Measurements from ENCODE around the gene NPIPA8. TPM values are rescaled to one million over a fixed set of nuclear protein-coding genes. Genes with fewer than 3 reads are reported as not detected.
"Not testable (repeated sequence)": the region's sequence is repeated elsewhere in the genome, so short reads cannot be mapped to it uniquely, and the experiment has no call there.

The NPIPA8 gene
- total RNA-seq, 2 experiments from 2014 or later = 0.23 to 0.58 TPM

DNA sequence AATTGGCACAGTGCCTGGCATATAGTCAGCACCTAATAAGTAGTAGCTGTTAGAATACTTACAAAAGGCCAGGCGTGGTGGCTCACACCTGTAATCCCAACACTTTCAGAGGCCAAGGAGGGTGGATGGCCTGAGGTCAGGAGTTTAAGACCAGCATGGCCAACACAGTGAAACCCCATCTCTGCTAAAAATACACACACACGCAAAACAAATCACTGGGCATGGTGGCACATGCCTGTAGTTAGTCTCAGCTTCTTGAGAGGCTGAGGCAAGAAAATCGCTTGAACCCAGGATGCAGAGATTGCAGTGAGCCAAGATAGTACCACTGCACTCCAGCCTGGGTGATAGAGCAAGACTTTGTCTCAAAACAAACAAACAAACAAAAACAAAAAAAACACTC, 29.3 kb downstream of the NPIPA8 start:
- H3K27ac Mint-ChIP-seq; H3K4me1 Mint-ChIP-seq (ENCODE audit: low read depth); H3K27me3 Mint-ChIP-seq (ENCODE audit: low read depth); DNase-seq; CTCF ChIA-PET; ATAC-seq; H3K4me3 Mint-ChIP-seq; H3K9me3 Mint-ChIP-seq (ENCODE audit: insufficient read depth); H3K36me3 Mint-ChIP-seq (ENCODE audit: low read depth); POLR2A ChIA-PET: not testable (repeated sequence)

DNA sequence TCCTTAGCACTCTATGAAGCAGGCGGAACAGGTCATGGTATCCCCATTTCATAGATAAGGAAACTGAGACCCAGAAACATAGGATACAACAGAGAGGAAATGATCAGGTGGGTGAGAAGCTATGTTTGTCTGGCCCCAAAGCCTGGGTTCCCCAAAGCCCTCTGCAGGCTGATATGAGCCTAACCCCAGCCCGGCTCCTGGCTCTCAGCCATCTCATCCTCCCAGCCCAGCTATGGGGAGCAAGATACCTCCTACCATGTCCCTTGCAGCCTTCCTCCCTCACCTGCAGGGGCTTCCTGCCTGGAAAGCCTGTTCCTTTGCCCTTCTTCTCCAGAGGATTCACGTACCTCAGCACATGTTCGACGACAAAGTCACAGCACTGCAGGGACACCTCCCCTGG, 30.5 kb downstream of the NPIPA8 start:
- H3K9me3 Mint-ChIP-seq (ENCODE audit: insufficient read depth); H3K36me3 Mint-ChIP-seq (ENCODE audit: low read depth); H3K27ac Mint-ChIP-seq; POLR2A ChIA-PET; DNase-seq; H3K4me1 Mint-ChIP-seq (ENCODE audit: low read depth); H3K4me3 Mint-ChIP-seq; H3K27me3 Mint-ChIP-seq (ENCODE audit: low read depth); CTCF ChIA-PET; ATAC-seq: not testable (repeated sequence)

DNA sequence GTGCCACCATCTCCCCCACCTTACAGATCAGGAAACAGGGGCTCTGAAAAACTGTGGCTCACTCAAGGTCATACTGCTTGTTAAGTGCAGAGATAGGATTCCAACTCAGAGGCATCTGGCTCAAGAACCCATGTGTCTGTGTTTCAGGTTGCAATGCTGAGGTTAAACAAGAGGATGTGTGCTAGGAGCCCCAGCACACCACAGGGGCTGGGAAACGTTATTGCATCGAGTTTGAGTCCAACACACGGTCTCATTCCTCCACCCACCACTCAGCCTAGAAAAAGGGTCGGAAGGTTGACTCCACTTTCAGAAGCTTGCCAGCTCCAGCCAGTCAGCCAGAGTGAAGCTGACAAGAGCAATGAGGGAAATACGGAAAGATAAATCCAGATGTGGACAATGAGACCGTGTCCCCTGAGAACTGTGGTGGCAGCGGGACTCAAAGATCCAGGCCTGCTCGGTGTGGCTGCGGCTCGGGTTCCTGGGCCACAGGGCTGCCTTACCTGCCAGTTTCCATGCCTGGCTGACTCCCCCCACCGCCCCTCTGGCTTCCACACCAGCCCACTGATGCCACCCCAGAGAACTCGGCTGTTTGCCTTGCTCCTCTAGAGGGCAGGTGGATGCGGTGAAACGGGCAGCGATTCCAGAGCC, 33.4 kb downstream of the NPIPA8 start:
- H3K27ac Mint-ChIP-seq; DNase-seq; H3K27me3 Mint-ChIP-seq (ENCODE audit: low read depth); H3K36me3 Mint-ChIP-seq (ENCODE audit: low read depth); ATAC-seq; CTCF ChIA-PET; H3K4me1 Mint-ChIP-seq (ENCODE audit: low read depth); H3K9me3 Mint-ChIP-seq (ENCODE audit: insufficient read depth); H3K4me3 Mint-ChIP-seq; POLR2A ChIA-PET: not testable (repeated sequence)

DNA sequence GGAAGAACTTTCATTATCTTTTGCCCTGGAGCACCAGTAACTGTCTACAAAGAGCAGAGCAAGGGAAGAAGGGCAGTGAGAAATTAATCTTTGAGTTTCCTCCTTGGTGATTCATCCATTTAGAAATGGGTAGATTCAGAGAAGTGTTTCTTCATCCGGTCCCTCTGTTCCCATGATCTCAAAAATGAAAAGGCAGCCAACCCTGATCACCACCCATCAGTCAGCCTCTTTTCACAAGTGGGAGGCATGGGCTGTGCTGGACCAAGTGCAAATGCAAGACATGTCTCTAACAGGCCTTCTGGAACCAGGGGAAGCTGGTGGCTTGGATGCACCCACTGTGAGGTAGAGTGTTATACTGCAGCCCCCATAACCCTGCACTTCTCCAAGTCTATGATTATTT, 38.8 kb downstream of the NPIPA8 start:
- ATAC-seq; CTCF ChIA-PET; H3K9me3 Mint-ChIP-seq (ENCODE audit: insufficient read depth); H3K36me3 Mint-ChIP-seq (ENCODE audit: low read depth); H3K4me3 Mint-ChIP-seq; H3K27ac Mint-ChIP-seq; H3K4me1 Mint-ChIP-seq (ENCODE audit: low read depth); DNase-seq; H3K27me3 Mint-ChIP-seq (ENCODE audit: low read depth); POLR2A ChIA-PET: not testable (repeated sequence)

DNA sequence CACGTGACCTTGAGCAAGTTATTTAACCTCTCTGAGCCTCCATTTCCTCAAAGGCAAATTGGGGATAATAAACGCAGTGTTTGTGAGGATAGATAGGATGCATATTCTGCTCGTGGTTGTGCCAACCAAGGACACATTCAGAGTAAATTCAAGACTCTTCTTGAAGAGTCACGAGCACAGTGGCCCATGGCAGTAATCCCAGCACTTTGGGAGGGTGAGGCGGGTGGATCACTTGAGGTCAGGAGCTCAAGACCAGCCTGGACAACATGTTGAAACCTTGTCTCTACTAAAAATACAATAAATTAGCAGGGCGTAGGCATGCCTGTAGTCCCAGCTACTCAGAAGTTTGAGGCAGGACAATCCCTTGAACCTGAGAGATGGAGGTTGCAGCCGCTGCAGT, 39.6 kb downstream of the NPIPA8 start:
- CTCF ChIA-PET; ATAC-seq; H3K4me1 Mint-ChIP-seq (ENCODE audit: low read depth): not testable (repeated sequence)

DNA sequence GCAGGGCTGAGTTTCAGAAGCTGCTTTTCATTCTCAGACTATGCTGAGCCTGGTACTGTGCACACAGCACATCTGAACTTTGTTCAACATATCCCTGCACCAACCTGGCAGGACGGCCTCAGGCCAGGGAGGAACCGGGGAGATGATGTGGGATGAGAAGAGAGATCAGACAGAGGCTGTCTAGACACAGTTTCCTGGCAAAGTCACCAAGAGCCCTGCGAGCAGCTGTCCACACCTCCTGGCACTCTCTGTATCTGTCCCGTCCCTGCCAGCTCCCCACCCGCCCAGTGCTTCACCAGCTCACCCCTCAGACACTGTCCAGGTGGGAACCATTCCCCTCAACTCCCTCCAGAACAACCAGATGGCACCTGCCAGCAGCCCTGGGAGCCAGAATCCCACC, 42.2 kb downstream of the NPIPA8 start:
- H3K36me3 Mint-ChIP-seq (ENCODE audit: low read depth); DNase-seq; H3K4me3 Mint-ChIP-seq; H3K4me1 Mint-ChIP-seq (ENCODE audit: low read depth); CTCF ChIA-PET; ATAC-seq; H3K27ac Mint-ChIP-seq; H3K27me3 Mint-ChIP-seq (ENCODE audit: low read depth); H3K9me3 Mint-ChIP-seq (ENCODE audit: insufficient read depth); POLR2A ChIA-PET: not testable (repeated sequence)

More for the DNA sequence above, 39.6 kb downstream of the NPIPA8 start:
- H3K4me3 Mint-ChIP-seq; H3K9me3 Mint-ChIP-seq (ENCODE audit: insufficient read depth); H3K36me3 Mint-ChIP-seq (ENCODE audit: low read depth); H3K27me3 Mint-ChIP-seq (ENCODE audit: low read depth); POLR2A ChIA-PET; DNase-seq; H3K27ac Mint-ChIP-seq: not testable (repeated sequence)

DNA sequence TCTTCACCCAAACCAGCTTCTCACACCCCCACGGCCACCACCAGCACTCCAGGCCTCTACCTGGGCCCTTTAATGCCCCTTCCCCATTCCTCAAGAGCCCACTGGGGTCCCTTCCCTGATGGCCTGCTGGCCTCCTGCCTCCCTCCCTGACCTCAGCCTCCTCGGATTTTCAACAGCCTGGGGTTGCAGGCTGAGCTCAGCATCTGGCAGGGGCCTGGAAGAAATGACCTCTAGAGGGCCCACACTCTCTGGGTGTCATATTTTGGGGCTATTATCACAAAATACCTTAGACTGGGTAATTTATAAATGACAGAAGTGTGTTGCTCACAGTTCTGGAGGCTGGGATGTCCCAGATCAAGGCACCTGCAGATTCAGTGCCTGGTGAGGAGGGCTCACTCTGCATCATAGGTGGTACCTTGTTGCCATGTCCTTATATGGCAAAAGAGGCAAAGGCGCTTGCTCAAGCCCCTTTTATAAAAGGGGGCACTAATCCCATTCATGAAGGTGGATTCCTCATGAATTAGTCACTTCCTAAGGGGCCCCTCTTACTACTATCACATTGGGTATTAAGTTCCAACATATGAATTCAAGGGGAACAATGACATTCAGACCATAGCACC, 43.1 kb downstream of the NPIPA8 start:
- not testable (repeated sequence) for H3K9me3 Mint-ChIP-seq (ENCODE audit: insufficient read depth); ATAC-seq; H3K36me3 Mint-ChIP-seq (ENCODE audit: low read depth)

DNA sequence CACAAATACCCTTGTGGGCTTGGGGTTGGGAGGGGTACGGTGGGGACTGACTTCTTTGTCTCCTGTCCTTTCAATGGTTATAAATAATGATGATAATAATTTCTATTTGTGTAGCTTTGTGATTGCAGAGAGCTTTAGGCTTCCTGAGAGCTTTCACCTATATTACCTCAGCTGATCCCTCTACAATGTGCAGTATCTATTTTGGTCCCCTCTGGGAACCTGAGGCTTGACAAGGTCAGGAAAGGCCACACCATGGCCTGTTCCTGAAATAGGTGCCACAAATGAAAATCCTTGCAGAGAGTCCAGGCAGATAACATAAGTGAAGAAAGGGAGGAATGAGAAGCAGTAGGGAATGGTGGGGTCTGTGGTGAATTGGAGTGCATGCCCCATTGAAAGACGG, 45.6 kb downstream of the NPIPA8 start:
- H3K4me1 Mint-ChIP-seq (ENCODE audit: low read depth); H3K27me3 Mint-ChIP-seq (ENCODE audit: low read depth); H3K9me3 Mint-ChIP-seq (ENCODE audit: insufficient read depth); H3K36me3 Mint-ChIP-seq (ENCODE audit: low read depth); POLR2A ChIA-PET; DNase-seq; ATAC-seq; H3K4me3 Mint-ChIP-seq; CTCF ChIA-PET; H3K27ac Mint-ChIP-seq: not testable (repeated sequence)

More for the DNA sequence above, 43.1 kb downstream of the NPIPA8 start:
- H3K27ac Mint-ChIP-seq; DNase-seq; H3K4me3 Mint-ChIP-seq; CTCF ChIA-PET; POLR2A ChIA-PET; H3K27me3 Mint-ChIP-seq (ENCODE audit: low read depth); H3K4me1 Mint-ChIP-seq (ENCODE audit: low read depth): not testable (repeated sequence)

DNA sequence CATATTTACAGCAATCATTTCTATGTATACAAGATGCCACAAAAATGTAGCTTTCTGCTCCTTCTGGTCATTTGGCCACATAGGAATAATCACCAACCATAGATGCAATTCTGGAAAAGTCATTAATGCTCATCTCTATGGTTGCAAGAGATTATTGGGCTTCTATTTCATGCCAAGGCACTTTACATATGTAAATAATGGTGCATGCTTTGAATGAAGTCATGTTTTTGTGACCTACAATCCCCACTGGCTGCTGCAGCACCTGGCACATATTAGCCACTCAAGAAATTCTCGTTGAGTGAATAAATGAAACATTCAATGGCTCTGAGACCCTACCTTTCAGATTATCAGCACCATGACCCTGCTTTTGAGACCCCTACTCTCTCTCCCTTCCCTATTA, 50.2 kb downstream of the NPIPA8 start:
- H3K27me3 Mint-ChIP-seq (ENCODE audit: low read depth); POLR2A ChIA-PET: not testable (repeated sequence)

DNA sequence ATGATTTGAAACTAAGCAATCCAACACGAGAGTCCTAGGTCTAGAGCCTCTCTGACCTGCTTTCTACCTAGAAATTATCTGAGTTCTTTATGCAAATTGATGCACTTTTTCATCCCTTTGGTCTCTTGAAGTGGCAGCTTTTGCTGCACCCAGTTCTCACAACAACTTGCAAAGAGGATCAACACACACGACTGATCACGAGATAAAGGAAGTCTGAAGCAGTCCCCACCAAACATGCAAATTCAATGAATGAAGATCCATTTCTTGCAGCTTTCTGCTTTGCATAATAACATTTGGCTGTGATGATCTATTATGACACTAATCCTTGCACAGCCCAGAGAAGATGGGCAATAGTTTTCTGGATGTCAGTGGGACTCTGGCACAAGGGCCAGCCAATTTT, 56.2 kb downstream of the NPIPA8 start:
- DNase-seq; H3K36me3 Mint-ChIP-seq (ENCODE audit: low read depth); H3K4me1 Mint-ChIP-seq (ENCODE audit: low read depth); H3K4me3 Mint-ChIP-seq; H3K27ac Mint-ChIP-seq; POLR2A ChIA-PET; H3K9me3 Mint-ChIP-seq (ENCODE audit: insufficient read depth); CTCF ChIA-PET; ATAC-seq; H3K27me3 Mint-ChIP-seq (ENCODE audit: low read depth): not testable (repeated sequence)

More for the DNA sequence above, 50.2 kb downstream of the NPIPA8 start:
- H3K4me1 Mint-ChIP-seq (ENCODE audit: low read depth); H3K27ac Mint-ChIP-seq; CTCF ChIA-PET; H3K4me3 Mint-ChIP-seq; H3K36me3 Mint-ChIP-seq (ENCODE audit: low read depth); ATAC-seq; H3K9me3 Mint-ChIP-seq (ENCODE audit: insufficient read depth); DNase-seq: not testable (repeated sequence)

DNA sequence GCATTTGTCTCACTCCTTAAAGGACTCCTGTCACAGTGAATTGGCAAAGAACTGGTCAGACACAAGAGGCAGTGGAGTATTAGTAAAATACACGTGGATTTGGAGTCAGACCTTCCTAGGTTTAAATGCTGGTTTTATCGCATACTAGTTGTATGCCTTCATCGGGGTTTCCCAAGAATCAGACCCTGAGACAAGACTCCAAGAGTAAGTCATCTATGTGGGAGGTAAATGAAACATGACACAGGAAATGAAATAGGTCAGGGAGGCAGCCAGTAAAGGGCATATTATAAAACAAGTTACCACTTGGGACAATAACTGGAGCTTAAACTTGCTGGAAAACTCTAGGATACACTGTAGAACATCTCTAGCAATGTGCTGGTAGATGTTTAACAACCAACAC, 59.8 kb downstream of the NPIPA8 start:
- H3K9me3 Mint-ChIP-seq (ENCODE audit: insufficient read depth); H3K36me3 Mint-ChIP-seq (ENCODE audit: low read depth); DNase-seq; H3K4me1 Mint-ChIP-seq (ENCODE audit: low read depth); POLR2A ChIA-PET; CTCF ChIA-PET; H3K27ac Mint-ChIP-seq; H3K4me3 Mint-ChIP-seq; ATAC-seq; H3K27me3 Mint-ChIP-seq (ENCODE audit: low read depth): not testable (repeated sequence)

DNA sequence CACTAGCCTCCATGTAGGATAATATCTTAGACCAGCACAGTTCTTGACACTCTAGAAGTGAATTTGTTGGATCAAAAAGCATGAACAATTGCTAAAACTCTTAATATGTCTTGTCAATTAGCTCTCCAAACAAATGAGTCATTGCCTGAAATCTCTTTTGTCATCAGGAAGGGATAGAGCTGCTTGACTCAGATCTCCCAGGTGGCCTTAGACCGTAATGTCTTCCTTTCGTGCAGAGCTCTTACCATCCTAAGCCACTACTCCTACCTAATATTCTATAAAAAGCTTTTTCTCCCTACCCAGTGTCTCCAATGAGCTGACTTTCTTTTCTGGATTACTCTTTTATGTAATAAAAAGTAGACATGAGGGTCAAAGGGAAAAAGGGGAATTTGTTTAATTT, 66.4 kb downstream of the NPIPA8 start:
- H3K36me3 Mint-ChIP-seq (ENCODE audit: low read depth); H3K4me3 Mint-ChIP-seq; H3K27ac Mint-ChIP-seq; DNase-seq; H3K9me3 Mint-ChIP-seq (ENCODE audit: insufficient read depth); H3K4me1 Mint-ChIP-seq (ENCODE audit: low read depth); H3K27me3 Mint-ChIP-seq (ENCODE audit: low read depth); POLR2A ChIA-PET; CTCF ChIA-PET; ATAC-seq: not testable (repeated sequence)

All from activated CD8-positive, alpha-beta T cell treated with anti-CD3 and anti-CD28 coated beads, Interleukin-2, amount 10 ng/mL, durations not matched to agents 7 days and 5 days (primary cell).